Left hindlimb (tissue), 1 donor: ENCODE measurements around the gene BTNL2.
"Not testable (repeated sequence)": the region's sequence is repeated elsewhere in the genome, so short reads cannot be mapped to it uniquely, and the experiment has no call there.

Experiments used
- DNase-seq: peaks from one replicate; pipeline ENCODE4 v3.0.0-alpha.2; 2018

BTNL2 gene

DNA sequence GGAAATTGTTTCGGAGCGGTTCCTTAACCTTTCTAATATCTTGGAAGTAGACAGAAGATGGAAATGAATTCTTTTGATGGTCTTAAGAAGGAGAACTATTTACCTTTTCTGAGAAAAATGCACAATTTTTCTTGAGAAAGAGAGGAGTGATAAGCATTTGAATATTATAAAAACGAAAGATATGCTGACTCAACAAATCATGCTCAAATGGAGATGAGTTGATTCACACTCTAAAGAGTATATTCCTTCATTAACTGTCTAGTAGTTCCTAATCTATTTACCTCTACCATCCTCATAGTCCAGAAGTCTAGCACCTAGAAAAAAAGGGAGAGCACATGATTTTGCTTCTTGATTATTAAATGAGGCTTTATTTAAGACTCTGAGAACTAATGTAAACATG lies 39.3 kb downstream of the BTNL2 start:
- no peak for DNase-seq

DNA sequence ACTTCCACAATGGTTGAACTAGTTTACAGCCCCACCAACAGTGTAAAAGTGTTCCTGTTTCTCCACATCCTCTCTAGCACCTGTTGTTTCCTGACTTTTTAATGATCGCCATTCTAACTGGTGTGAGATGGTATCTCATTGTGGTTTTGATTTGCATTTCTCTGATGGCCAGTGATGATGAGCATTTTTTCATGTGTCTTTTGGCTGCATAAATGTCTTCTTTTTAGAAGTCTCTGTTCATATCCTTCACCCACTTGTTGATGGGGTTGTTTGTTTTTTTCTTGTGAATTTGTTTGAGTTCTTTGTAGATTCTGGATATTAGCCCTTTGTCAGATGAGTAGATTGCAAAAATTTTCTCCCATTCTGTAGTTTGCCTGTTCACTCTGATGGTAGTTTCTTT lies 47.8 kb downstream of the BTNL2 start:
- not testable (repeated sequence) for DNase-seq

DNA sequence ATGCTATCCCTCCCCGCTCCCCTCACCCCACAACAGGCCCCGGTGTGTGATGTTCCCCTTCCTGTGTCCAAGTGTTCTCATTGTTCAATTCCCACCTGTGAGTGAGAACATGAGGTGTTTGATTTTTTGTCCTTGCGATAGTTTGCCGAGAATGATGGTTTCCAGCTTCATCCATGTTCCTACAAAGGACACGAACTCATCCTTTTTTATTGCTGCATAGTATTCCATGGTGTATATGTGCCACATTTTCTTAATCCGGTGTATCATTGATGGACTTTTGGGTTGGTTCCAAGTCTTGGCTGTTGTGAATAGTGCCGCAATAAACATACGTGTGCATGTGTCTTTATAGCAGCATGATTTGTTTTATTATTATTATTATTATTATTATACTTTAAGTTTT lies 48.4 kb downstream of the BTNL2 start:
- DNase-seq: not testable (repeated sequence)

DNA sequence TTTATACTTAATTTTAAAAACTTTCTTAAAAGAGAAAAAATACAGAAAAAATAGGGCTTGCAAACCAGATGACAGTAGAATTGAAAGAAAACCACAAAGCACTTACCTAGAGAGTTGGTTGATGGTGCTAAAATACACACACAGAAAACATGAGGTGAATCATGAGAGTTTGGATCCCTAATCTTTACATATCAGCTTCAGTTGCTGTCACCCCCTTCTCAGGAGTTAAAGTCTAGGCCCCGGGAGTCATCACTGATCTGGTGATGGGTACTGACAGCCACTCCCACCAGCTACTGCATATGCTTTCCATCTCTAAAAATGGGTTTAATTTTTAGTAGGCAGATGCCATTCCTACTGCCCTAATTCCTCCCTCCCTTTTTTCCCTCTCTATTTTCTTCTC lies 52.0 kb downstream of the BTNL2 start:
- no peak for DNase-seq

DNA sequence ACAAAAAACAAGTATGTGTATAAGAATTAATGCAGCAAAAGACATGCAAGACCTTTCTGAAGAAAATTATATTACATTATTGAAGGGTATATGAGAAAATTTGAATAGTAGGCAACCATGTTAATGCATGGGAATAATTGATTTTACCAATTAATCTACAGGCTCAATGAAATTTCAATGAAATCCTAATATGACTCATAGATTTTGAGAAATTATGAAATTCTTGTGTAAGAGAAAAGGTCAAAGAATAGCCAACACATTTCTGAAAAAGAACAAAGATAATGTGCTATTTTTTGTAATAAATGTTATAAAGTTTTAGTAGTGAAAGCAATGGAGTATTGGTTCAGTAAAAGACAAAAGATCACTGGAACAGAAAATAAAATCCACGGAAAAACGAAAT lies 53.6 kb downstream of the BTNL2 start:
- no peak for DNase-seq
